ENCODE results near the gene FLRT1. TPM values are rescaled to one million over a fixed set of nuclear protein-coding genes. Genes with fewer than 3 reads are reported as not detected.

FLRT1 gene
- not detected in 2 replicates for total RNA-seq

GRCh38 chr11:64035576-64035975, at the start of gene FLRT1:
Gene FLRT1, plus strand, starts transcription at chr11:64035931. Its CDS starts 80,337 bp downstream, at chr11:64116268.

DNA sequence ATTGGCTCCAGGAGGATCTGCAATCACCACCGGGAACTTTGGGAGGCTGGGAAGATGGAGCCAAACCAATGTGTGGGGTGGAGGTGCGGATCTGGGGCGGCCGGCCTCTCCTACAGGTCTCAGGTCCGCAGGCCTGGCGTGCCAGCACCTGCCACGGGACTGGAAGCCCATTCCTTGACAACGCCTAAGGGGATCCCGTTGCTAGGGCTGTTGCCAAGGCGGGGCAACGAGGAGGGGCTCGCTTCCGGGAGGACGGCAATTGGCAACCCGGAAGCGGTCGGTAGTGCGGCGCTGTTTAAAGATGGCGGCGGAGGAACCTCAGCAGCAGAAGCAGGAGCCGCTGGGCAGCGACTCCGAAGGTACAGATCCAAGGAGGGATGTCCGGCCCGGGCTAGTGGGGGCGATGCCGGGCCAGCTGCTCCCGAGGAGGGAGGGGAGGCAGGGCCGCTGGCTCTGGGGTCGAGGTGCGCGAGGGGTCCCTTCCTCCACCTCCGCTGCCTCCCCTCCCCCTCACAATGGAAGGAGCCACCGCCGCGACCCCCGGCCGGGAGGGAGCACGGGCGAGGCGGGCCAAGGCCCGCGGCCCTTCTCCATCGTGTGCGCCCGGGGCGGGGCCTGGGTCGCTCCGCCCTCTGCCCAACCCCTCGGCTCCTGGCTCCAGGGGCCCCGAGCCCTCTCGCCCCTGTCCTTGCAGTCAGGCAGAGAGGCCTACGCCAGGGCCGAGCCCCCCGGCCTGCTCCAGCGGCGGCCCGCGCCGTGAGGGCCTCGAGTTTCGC, 49.4 kb upstream of the FLRT1 start, which contains the start of gene OTUB1:
Gene OTUB1, plus strand, starts transcription at position 283 of the 776 bp plus-strand sequence. Its CDS starts 19 bp downstream, at position 302.

Other genes with a start within 250 kb of the FLRT1 start
- gene SPINDOC, start 222.5 kb upstream of the FLRT1 start, total RNA-seq: 16.6 and 27.9 TPM in 2 replicates
- 31.4 and 37.7 TPM in 2 replicates for gene MARK2, start 196.8 kb upstream of the FLRT1 start, total RNA-seq
- gene RCOR2, start 118.8 kb upstream of the FLRT1 start, total RNA-seq: 2.9 and 4.3 TPM in 2 replicates
- 12.1 and 13.7 TPM in 2 replicates for gene NAA40, start 96.9 kb upstream of the FLRT1 start, total RNA-seq
- gene COX8A, start 61.3 kb upstream of the FLRT1 start, total RNA-seq: 284 and 546 TPM in 2 replicates
- 33.8 and 51.9 TPM in 2 replicates for gene OTUB1, start 49.5 kb upstream of the FLRT1 start, total RNA-seq
- gene MACROD1, start 130.2 kb downstream of the FLRT1 start, total RNA-seq: 7.2 and 19.6 TPM in 2 replicates
- gene STIP1, start 150.2 kb downstream of the FLRT1 start, total RNA-seq: 57.3 and 97.9 TPM in 2 replicates
- 0.39 and 0.43 TPM in 2 replicates for gene FERMT3, start 170.8 kb downstream of the FLRT1 start, total RNA-seq
- gene TRPT1, start 190.3 kb downstream of the FLRT1 start, total RNA-seq: 31.4 and 36.7 TPM in 2 replicates
- gene NUDT22, start 190.3 kb downstream of the FLRT1 start, total RNA-seq: 42.0 and 67.0 TPM in 2 replicates
- 10.0 and 34.9 TPM in 2 replicates for gene DNAJC4, start 194.6 kb downstream of the FLRT1 start, total RNA-seq
- 18.1 and 19.2 TPM in 2 replicates for gene VEGFB, start 198.7 kb downstream of the FLRT1 start, total RNA-seq
- 25.8 and 70.3 TPM in 2 replicates for gene FKBP2, start 205.2 kb downstream of the FLRT1 start, total RNA-seq
- gene PPP1R14B, start 211.0 kb downstream of the FLRT1 start, total RNA-seq: 118 and 386 TPM in 2 replicates
- gene PLCB3, start 215.6 kb downstream of the FLRT1 start, total RNA-seq: 34.9 and 60.6 TPM in 2 replicates
- gene BAD, start 248.7 kb downstream of the FLRT1 start, total RNA-seq: 68.3 and 93.5 TPM in 2 replicates
- gene GPR137, start 249.9 kb downstream of the FLRT1 start, total RNA-seq: 19.2 and 20.0 TPM in 2 replicates